Lung (tissue), 12 donors: Measurements from ENCODE around the gene ZSCAN5B. TPM values are rescaled to one million over a fixed set of nuclear protein-coding genes. Genes with fewer than 3 reads are reported as not detected.

Experiments used
- ATAC-seq: fragments of 200-7000 bp; cut with Tn5 transposase; one replicate; pipeline ENCODE4 v1.9.1; 2020; ENCODE audit warnings: moderate number of reproducible peaks; ENCODE audit not compliant: insufficient read depth, low FRiP score
- DNase-seq, 3 donors: peaks; one replicate each; pipeline ENCODE4 v3.0.0-alpha.2; 2013 to 2017
- H3K27ac ChIP-seq, 2 donors: one replicate each; pipeline ENCODE4 v1.5.1; 2013; ENCODE audit warnings: mild to moderate bottlenecking in 2 of 2, moderate library complexity in 2 of 2, control low read depth in 1 of 2, inconsistent platforms in 1 of 2, low read depth in 1 of 2, low read length in 1 of 2
- H3K27me3 ChIP-seq, 3 donors: one replicate each; pipeline ENCODE4 v1.5.1; 2013; ENCODE audit warnings: low read length in 2 of 3; ENCODE audit not compliant: control insufficient read depth in 3 of 3, insufficient read depth in 3 of 3
- H3K36me3 ChIP-seq, 4 donors: one replicate each; pipeline ENCODE4 v1.5.1; 2013; ENCODE audit warnings: low read length in 4 of 4, mild to moderate bottlenecking in 1 of 4, moderate library complexity in 1 of 4; ENCODE audit not compliant: control insufficient read depth in 4 of 4, insufficient read depth in 4 of 4
- H3K4me1 ChIP-seq, 5 donors: one replicate each; pipeline ENCODE4 v1.5.1; 2013; ENCODE audit warnings: low read length in 5 of 5, mild to moderate bottlenecking in 2 of 5, moderate library complexity in 1 of 5; ENCODE audit not compliant: control insufficient read depth in 5 of 5, insufficient read depth in 5 of 5
- H3K4me3 ChIP-seq: one replicate; pipeline ENCODE4 v1.5.1; 2013; ENCODE audit warnings: mild to moderate bottlenecking, control low read depth, moderate library complexity
- H3K9ac ChIP-seq, 2 donors: one replicate each; pipeline ENCODE4 v1.5.1; 2013; ENCODE audit warnings: low read length in 2 of 2, control low read depth in 1 of 2; ENCODE audit not compliant: insufficient read depth in 1 of 2
- H3K9me3 ChIP-seq, 4 donors: one replicate each; pipeline ENCODE4 v1.5.1; 2013; ENCODE audit warnings: low read length in 3 of 4, mild to moderate bottlenecking in 1 of 4, moderate library complexity in 1 of 4; ENCODE audit not compliant: control insufficient read depth in 4 of 4, insufficient read depth in 3 of 4
- CTCF ChIP-seq: IDR thresholded peaks from 2 replicates; pipeline ENCODE4 v1.5.1; 2012; ENCODE audit warnings: mild to moderate bottlenecking; ENCODE audit errors: control extremely low read depth, extremely low read depth
- WGBS, 2 donors: extraction: QIAGEN DNeasy Blood & Tissue Kit; methylation state at CpG; one replicate each; pipeline ENCODE4 v1.1.7; 2013; 5-methylcytosine and 5-hydroxymethylcytosine counted together
- polyA plus RNA-seq, 2 donors: library from polyadenylated mRNA; stranded (reverse); fragments of 200-250 nt; gene quantifications; one replicate each; pipeline ENCODE4 v1.2.1, GENCODE V29; 2013
- total RNA-seq, 2 donors: library from RNA; depleted of rRNA in 1 of 2; stranded (reverse); fragments of >200 nt in 1 of 2; gene quantifications; one replicate each; pipeline ENCODE4 v1.2.1, GENCODE V29; 2014 to 2021
- donor health status: control.
- donor health status: control.
- donor health status: Bipolar disorder and iron deficiency.
- donor health status: healthy.
- donor health status: DM: yes; HTN: yes; CAD: no.

The ZSCAN5B gene
- total and polyA plus RNA-seq, 4 donors: 0.05 to 0.08 TPM; not detected in 2

- H3K9ac ChIP-seq: no peak overlapping the region
- H3K9me3 ChIP-seq: no peaks in the 10 kb centered on the region
- no peaks in the 10 kb centered on the region for H3K27me3 ChIP-seq
- ATAC-seq: no peak
- H3K36me3 ChIP-seq: no peaks in the 10 kb centered on the region
- no peaks in the 10 kb centered on the region for H3K4me1 ChIP-seq
- H3K27ac ChIP-seq: no peak overlapping the region
- peak in 1 of 3 donors; percentile 48 for DNase-seq
- no peak for TF ChIP-seq CTCF
- WGBS, 2 donors: 42 to 43% methylated on average over 7 of the region's 7 CpGs
- no peak overlapping the region for H3K4me3 ChIP-seq
Measured at GRCh38 chr19:56167064-56167578, 30.5 kb downstream of the ZSCAN5B start.

- H3K4me1 ChIP-seq: no peaks in the 10 kb centered on the region
- no peak overlapping the region for H3K27ac ChIP-seq
- H3K9me3 ChIP-seq: no peaks in the 10 kb centered on the region
- no peak for DNase-seq
- H3K9ac ChIP-seq: no peak overlapping the region
- no peak overlapping the region for H3K4me3 ChIP-seq
- no peaks in the 10 kb centered on the region for H3K27me3 ChIP-seq
- ATAC-seq: no peak
- 87 to 91% methylated on average over 13 of the region's 13 CpGs for WGBS, 2 donors
- no peak for TF ChIP-seq CTCF
- peaks cover 5 to 26% (median 11%) of the 10 kb centered on the region in 4 donors for H3K36me3 ChIP-seq
Measured at GRCh38 chr19:56163097-56163496, 34.5 kb downstream of the ZSCAN5B start.

GRCh38 chr19:56162258-56162657, 35.3 kb downstream of the ZSCAN5B start:
- Histone ChIP-seq H3K4me3 (no peak overlapping the region), H3K9ac (no peak overlapping the region), H3K27ac (no peak overlapping the region), H3K4me1 (no peaks in the 10 kb centered on the region), H3K36me3 (peaks cover 5 to 26% (median 13%) of the 10 kb centered on the region in 4 donors), H3K27me3 (no peaks in the 10 kb centered on the region), H3K9me3 (no peaks in the 10 kb centered on the region)
- DNase-seq: no peak
- no peak for ATAC-seq
- WGBS, 2 donors: 37 to 52% methylated on average over 9 of the region's 9 CpGs
- TF ChIP-seq CTCF: no peak

- 94% methylated on average over 11 of the region's 11 CpGs for WGBS, 2 donors
- H3K27me3 ChIP-seq: no peaks in the 10 kb centered on the region
- H3K9me3 ChIP-seq: no peaks in the 10 kb centered on the region
- no peak overlapping the region for H3K9ac ChIP-seq
- peaks cover 5 to 33% (median 13%) of the 10 kb centered on the region in 4 donors for H3K36me3 ChIP-seq
- H3K4me3 ChIP-seq: no peak overlapping the region
- no peak for TF ChIP-seq CTCF
- ATAC-seq (no peak), DNase-seq (no peak)
- H3K4me1 ChIP-seq: no peaks in the 10 kb centered on the region
- no peak overlapping the region for H3K27ac ChIP-seq
Measured at GRCh38 chr19:56161534-56161933, 36.0 kb downstream of the ZSCAN5B start.
